H9 (cell line): ENCODE measurements around the gene ZFYVE28. TPM values are rescaled to one million over a fixed set of nuclear protein-coding genes. Genes with fewer than 3 reads are reported as not detected.

Source experiments
- DNase-seq: peaks from one replicate; pipeline ENCODE4 v3.0.0-alpha.2; 2017
- H2AFZ ChIP-seq: one replicate; pipeline ENCODE4 v1.6.1; 2013; ENCODE audit warnings: mild to moderate bottlenecking, low read length, control low read depth, moderate library complexity
- H2AK5ac ChIP-seq: 2 replicates; pipeline ENCODE4 v1.6.1; 2013; ENCODE audit warnings: low read length, control low read depth, mixed read lengths; ENCODE audit not compliant: insufficient read length
- H2BK120ac ChIP-seq: one replicate; pipeline ENCODE4 v1.6.1; 2013; ENCODE audit warnings: low read depth, mild to moderate bottlenecking, low read length, control low read depth, inconsistent platforms; ENCODE audit not compliant: poor library complexity, severe bottlenecking
- H2BK12ac ChIP-seq: 2 replicates; pipeline ENCODE4 v1.6.1; 2013; ENCODE audit warnings: low read length, control low read depth, mixed read lengths, low read depth; ENCODE audit not compliant: insufficient read length
- H2BK15ac ChIP-seq: 2 replicates; pipeline ENCODE4 v1.6.1; 2013; ENCODE audit warnings: low read depth, low read length, control low read depth
- H2BK20ac ChIP-seq: one replicate; pipeline ENCODE4 v1.6.1; 2013; ENCODE audit warnings: low read depth, mild to moderate bottlenecking, low read length, control low read depth, inconsistent platforms; ENCODE audit not compliant: poor library complexity, severe bottlenecking
- H2BK5ac ChIP-seq: 2 replicates; pipeline ENCODE4 v1.6.1; 2013; ENCODE audit warnings: low read length, control low read depth, mixed read lengths; ENCODE audit not compliant: insufficient read length
- H3K14ac ChIP-seq: 2 replicates; pipeline ENCODE4 v1.6.1; 2013; ENCODE audit warnings: low read length, control low read depth; ENCODE audit not compliant: insufficient read depth
- H3K18ac ChIP-seq: 2 replicates; pipeline ENCODE4 v1.6.1; 2013; ENCODE audit warnings: low read depth, mild to moderate bottlenecking, mixed read lengths, low read length, control low read depth; ENCODE audit not compliant: insufficient read length
- H3K23ac ChIP-seq: 2 replicates; pipeline ENCODE4 v1.6.1; 2013; ENCODE audit warnings: low read length, control low read depth, mixed read lengths, low read depth; ENCODE audit not compliant: insufficient read length
- H3K23me2 ChIP-seq: 2 replicates; pipeline ENCODE4 v1.6.1; 2013; ENCODE audit warnings: low read depth, mild to moderate bottlenecking, mixed read lengths, low read length, control low read depth; ENCODE audit not compliant: insufficient read length, poor library complexity, severe bottlenecking
- H3K27ac ChIP-seq: 2 replicates; pipeline ENCODE4 v1.5.1; 2013; ENCODE audit warnings: low read length, control low read depth, mixed read lengths, low read depth; ENCODE audit not compliant: insufficient read length
- H3K27me3 ChIP-seq: 2 replicates; pipeline ENCODE4 v1.6.1; 2013; ENCODE audit warnings: low read length, control low read depth, inconsistent platforms; ENCODE audit not compliant: insufficient read depth
- H3K4ac ChIP-seq: 2 replicates; pipeline ENCODE4 v1.6.1; 2013; ENCODE audit warnings: low read depth, mild to moderate bottlenecking, control low read depth, inconsistent platforms, low read length, moderate library complexity
- H3K4me1 ChIP-seq: 2 replicates; pipeline ENCODE4 v1.6.1; 2013; ENCODE audit warnings: low read length, control low read depth, inconsistent platforms; ENCODE audit not compliant: insufficient read depth
- H3K4me2 ChIP-seq: 2 replicates; pipeline ENCODE4 v1.6.1; 2013; ENCODE audit warnings: low read length, control low read depth, mixed read lengths; ENCODE audit not compliant: insufficient read length, insufficient read depth
- H3K56ac ChIP-seq: 2 replicates; pipeline ENCODE4 v1.6.1; 2013; ENCODE audit warnings: low read depth, mild to moderate bottlenecking, mixed read lengths, low read length, control low read depth; ENCODE audit not compliant: insufficient read length
- H3K79me1 ChIP-seq: 2 replicates; pipeline ENCODE4 v1.6.1; 2013; ENCODE audit warnings: low read depth, mild to moderate bottlenecking, moderate library complexity, low read length, control low read depth, inconsistent platforms; ENCODE audit not compliant: insufficient read depth, poor library complexity, severe bottlenecking
- H3K79me2 ChIP-seq: 2 replicates; pipeline ENCODE4 v1.6.1; 2013; ENCODE audit warnings: low read length, control low read depth, inconsistent platforms; ENCODE audit not compliant: insufficient read depth
- H3K9ac ChIP-seq: 2 replicates; pipeline ENCODE4 v1.6.1; 2013; ENCODE audit warnings: low read length, control low read depth, mixed read lengths; ENCODE audit not compliant: insufficient read length; ENCODE audit errors: extremely low read depth
- H3K9me3 ChIP-seq: one replicate; pipeline ENCODE4 v1.6.1; 2013; ENCODE audit warnings: low read depth, low read length, inconsistent platforms; ENCODE audit not compliant: control insufficient read depth
- H3T11ph ChIP-seq: one replicate; pipeline ENCODE4 v1.6.1; 2013; ENCODE audit warnings: mild to moderate bottlenecking, low read length, control low read depth, inconsistent platforms
- H4K20me1 ChIP-seq: one replicate; pipeline ENCODE4 v1.6.1; 2013; ENCODE audit not compliant: control insufficient read depth, insufficient read length, insufficient read depth
- H4K5ac ChIP-seq: 2 replicates; pipeline ENCODE4 v1.6.1; 2013; ENCODE audit warnings: low read depth, mild to moderate bottlenecking, mixed read lengths, low read length, control low read depth; ENCODE audit not compliant: insufficient read length
- H4K8ac ChIP-seq: replicated peaks from 2 replicates; pipeline ENCODE4 v1.6.1; 2013; ENCODE audit warnings: low read length, control low read depth, mixed read lengths, low read depth; ENCODE audit not compliant: insufficient read length
- H4K91ac ChIP-seq: 2 replicates; pipeline ENCODE4 v1.6.1; 2013; ENCODE audit warnings: low read depth, mild to moderate bottlenecking, moderate library complexity, mixed read lengths, low read length, control low read depth; ENCODE audit not compliant: insufficient read length
- H3K27ac Mint-ChIP-seq, 3 experiments: 2 replicates in 2 of 3; 3 replicates in 1 of 3; pipeline ENCODE4 v1.8.0; 2020 to 2021; ENCODE audit warnings: mixed read lengths in 3 of 3, mild to moderate bottlenecking in 1 of 3, moderate library complexity in 1 of 3
- H3K27me3 Mint-ChIP-seq: 2 replicates; pipeline ENCODE4 v1.8.0; 2021; ENCODE audit warnings: low read depth, mild to moderate bottlenecking, moderate library complexity, mixed read lengths
- H3K36me3 Mint-ChIP-seq, 3 experiments: 2 replicates in 2 of 3; 3 replicates in 1 of 3; pipeline ENCODE4 v1.8.0; 2020 to 2021; ENCODE audit warnings: low read depth in 3 of 3, mixed read lengths in 3 of 3; ENCODE audit not compliant: insufficient read depth in 1 of 3
- H3K4me1 Mint-ChIP-seq, 2 experiments: 2 replicates each; pipeline ENCODE4 v1.8.0; 2020; ENCODE audit warnings: mixed read lengths in 2 of 2
- H3K4me3 Mint-ChIP-seq, 2 experiments: 2 replicates in 1 of 2; 3 replicates in 1 of 2; pipeline ENCODE4 v1.8.0; 2020 to 2021; ENCODE audit warnings: mild to moderate bottlenecking in 2 of 2, mixed read lengths in 2 of 2, moderate library complexity in 1 of 2
- H3K9me3 Mint-ChIP-seq, 2 experiments: 2 replicates in 1 of 2; 3 replicates in 1 of 2; pipeline ENCODE4 v1.8.0; 2020; ENCODE audit warnings: mild to moderate bottlenecking in 2 of 2, mixed read lengths in 2 of 2, moderate library complexity in 1 of 2
- WGBS: extraction: QIAGEN DNeasy Blood & Tissue Kit; methylation state at CpG from one replicate; pipeline ENCODE4 v1.1.7; 2013; ENCODE audit warnings: missing lambda C conversion rate, low lambda C conversion rate, mixed read lengths; ENCODE audit not compliant: insufficient read length; ENCODE audit errors: extremely low coverage; 5-methylcytosine and 5-hydroxymethylcytosine counted together
- total RNA-seq: library from RNA; stranded (reverse); gene quantifications from 2 replicates; pipeline ENCODE4 v1.2.1, GENCODE V29; 2021
- TF ChIP-seq, protein P1 (sequence below): fragments of 200-600 bp; sonication (generic); conservative IDR thresholded peaks from 3 replicates; pipeline ENCODE4 v1.8.0; 2021; ENCODE audit warnings: antibody characterized with exemption, mild to moderate bottlenecking

ZFYVE28 gene
- total RNA-seq, 1 experiment from 2014 or later = 0.98 TPM

DNA sequence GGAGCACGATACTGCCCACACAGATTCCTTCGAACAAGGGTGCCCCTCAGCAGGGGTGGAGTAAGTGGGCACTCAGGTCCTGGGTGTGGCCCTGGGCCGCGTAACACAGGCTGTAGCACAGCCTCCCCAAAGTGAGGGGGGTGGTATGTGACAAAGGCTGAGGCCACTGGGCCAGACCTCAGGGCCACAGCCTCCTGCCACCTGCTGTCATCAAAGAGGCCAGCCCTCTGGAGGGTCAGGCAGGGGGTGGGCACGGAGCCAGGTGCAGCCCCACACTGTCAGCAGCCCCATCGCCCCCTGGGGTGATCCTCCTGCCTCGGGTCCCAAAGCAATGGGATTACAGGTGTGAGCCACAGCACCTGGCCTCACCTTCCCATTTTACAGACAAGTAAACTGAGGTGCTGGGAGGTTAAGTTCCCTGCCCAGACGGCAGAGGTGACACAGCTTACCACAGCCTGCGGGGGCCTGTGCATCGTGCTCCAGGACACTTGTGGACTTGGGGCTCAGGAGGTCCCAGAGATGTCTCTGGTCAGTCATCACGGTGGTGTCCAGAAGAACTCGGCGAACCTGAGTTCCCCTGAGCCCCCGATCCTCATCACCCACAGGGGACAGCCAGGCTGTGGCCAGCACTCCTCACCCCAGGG, 129.0 kb downstream of the ZFYVE28 start:
- no peak overlapping the region for H2BK20ac ChIP-seq
- peaks cover 2 to 6% of the 10 kb centered on the region in 2 experiments; a peak in 4 of 5 replicates for H3K9me3 Mint-ChIP-seq
- no peak overlapping the region for H3K9ac ChIP-seq

More for the DNA sequence above, 129.0 kb downstream of the ZFYVE28 start:
- Histone ChIP-seq H3K4me1 (no peaks in the 10 kb centered on the region; the same call in 1 of the 2 replicates), H3K79me2 (no peaks in the 10 kb centered on the region), H3K27me3 (no peaks in the 10 kb centered on the region), H3K14ac (no peak overlapping the region; the same call in 1 of the 2 replicates), H3K23ac (no peak overlapping the region), H3K79me1 (no peaks in the 10 kb centered on the region), H3K4ac (no peak overlapping the region), H3K9me3 (no peaks in the 10 kb centered on the region), H2BK15ac (no peak overlapping the region), H3K27ac (no peak overlapping the region), H2AFZ (no peak overlapping the region), H3T11ph (no peak overlapping the region), H3K18ac (no peak overlapping the region), H2AK5ac (no peak overlapping the region), H3K56ac (no peak overlapping the region), H4K20me1 (no peaks in the 10 kb centered on the region), H4K91ac (no peak overlapping the region), H2BK12ac (no peak overlapping the region), H4K8ac (no peak overlapping the region), H2BK5ac (no peak overlapping the region), H3K23me2 (no peaks in the 10 kb centered on the region), H2BK120ac (no peak overlapping the region), H3K4me2 (no peak overlapping the region), H4K5ac (no peak overlapping the region)
- TF ChIP-seq, protein P1, sequence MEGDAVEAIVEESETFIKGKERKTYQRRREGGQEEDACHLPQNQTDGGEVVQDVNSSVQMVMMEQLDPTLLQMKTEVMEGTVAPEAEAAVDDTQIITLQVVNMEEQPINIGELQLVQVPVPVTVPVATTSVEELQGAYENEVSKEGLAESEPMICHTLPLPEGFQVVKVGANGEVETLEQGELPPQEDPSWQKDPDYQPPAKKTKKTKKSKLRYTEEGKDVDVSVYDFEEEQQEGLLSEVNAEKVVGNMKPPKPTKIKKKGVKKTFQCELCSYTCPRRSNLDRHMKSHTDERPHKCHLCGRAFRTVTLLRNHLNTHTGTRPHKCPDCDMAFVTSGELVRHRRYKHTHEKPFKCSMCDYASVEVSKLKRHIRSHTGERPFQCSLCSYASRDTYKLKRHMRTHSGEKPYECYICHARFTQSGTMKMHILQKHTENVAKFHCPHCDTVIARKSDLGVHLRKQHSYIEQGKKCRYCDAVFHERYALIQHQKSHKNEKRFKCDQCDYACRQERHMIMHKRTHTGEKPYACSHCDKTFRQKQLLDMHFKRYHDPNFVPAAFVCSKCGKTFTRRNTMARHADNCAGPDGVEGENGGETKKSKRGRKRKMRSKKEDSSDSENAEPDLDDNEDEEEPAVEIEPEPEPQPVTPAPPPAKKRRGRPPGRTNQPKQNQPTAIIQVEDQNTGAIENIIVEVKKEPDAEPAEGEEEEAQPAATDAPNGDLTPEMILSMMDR = no peak
- H3K27me3 Mint-ChIP-seq = no peaks in the 10 kb centered on the region; the same call in 1 of the 2 replicates
- H3K4me1 Mint-ChIP-seq = peaks cover 4 to 15% of the 10 kb centered on the region in 2 experiments; a peak in 3 of 4 replicates
- H3K27ac Mint-ChIP-seq = no peak overlapping the region
- peak; percentile 18 for DNase-seq
- H3K36me3 Mint-ChIP-seq = no peaks in the 10 kb centered on the region; a peak in 1 of 7 replicates
- no CpG with 5 or more reads among the region's 14 CpGs for WGBS
- no peak overlapping the region for H3K4me3 Mint-ChIP-seq
